HG02642 (cell line): ENCODE measurements around the gene OTX2.

Experiments used
- ATAC-seq: cut with Tn5 transposase; IDR thresholded peaks from one replicate; pipeline ENCODE4 v1.9.1; 2021; ENCODE audit warnings: mild to moderate bottlenecking; ENCODE audit not compliant: unreplicated experiment, poor library complexity

OTX2 gene

DNA sequence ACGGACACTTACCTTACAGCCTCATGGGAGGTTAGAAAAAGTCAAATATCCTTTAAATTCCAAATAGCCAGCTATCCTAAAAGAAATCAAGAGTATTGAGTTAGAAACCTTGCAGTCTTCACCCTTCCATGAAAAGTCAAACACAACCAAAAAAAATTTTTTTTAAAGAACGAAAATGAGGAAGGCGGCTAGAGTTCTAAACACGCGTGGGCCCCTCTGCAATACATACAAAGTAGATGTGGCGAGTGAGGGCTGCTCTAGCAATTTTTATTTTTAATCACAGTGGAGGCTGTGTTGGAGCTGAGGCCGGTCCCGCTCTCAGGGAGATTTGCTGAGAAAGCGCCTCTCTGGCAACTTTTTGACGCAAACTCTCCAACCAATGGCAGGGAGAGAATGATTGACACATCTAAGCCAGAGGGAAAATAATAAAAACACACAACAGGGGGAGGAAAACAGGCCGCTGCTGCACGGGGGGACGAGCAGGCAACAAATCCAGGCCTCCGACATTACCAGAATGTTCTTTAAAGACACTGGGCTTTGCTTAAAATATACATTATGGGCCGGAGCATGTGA, at the start of gene OTX2:
Gene OTX2 (minus strand): TSS at position 333 of the 573 bp plus-strand sequence. CDS start 5,023 bp downstream, outside the sequence.
- ATAC-seq: no peak

DNA sequence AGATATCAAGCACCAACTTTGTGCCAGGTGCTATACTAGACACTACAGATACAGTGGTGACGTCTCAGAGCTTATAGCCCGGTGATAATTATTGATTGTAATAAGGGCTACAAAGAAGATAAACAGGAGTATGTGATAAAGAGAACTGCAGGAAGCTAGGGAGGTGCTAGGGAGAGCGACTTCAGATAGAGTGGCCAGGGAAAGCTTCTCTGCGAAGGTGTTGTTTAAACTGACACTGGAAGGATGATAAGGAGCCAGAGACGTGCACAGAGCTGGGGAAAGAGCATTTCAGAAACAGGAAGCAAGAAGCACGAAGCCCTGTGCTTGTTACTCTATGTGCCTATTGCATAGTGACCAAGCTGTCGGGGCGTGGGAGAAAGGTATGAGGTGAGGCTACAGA, 48.1 kb upstream of the OTX2 start:
- no peak for ATAC-seq

DNA sequence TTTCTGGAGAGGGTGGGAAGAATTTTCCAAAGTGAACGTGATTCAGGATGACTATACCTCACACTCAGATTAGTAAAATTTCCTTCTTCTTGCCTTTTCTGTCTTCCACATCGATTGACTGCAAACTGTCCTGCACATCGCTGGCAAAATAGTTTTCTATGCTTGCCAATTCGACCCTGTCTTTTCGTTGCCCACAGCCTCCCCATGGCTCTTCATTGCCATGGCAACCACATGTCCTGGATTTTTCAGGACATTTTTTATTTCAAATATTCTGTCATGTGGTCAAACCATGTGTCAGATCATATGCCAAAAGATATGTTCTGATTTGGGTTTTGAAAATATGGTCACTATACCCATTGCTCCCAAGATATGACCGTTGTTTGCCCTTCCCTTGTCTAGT, 46.9 kb upstream of the OTX2 start:
- ATAC-seq: no peak

DNA sequence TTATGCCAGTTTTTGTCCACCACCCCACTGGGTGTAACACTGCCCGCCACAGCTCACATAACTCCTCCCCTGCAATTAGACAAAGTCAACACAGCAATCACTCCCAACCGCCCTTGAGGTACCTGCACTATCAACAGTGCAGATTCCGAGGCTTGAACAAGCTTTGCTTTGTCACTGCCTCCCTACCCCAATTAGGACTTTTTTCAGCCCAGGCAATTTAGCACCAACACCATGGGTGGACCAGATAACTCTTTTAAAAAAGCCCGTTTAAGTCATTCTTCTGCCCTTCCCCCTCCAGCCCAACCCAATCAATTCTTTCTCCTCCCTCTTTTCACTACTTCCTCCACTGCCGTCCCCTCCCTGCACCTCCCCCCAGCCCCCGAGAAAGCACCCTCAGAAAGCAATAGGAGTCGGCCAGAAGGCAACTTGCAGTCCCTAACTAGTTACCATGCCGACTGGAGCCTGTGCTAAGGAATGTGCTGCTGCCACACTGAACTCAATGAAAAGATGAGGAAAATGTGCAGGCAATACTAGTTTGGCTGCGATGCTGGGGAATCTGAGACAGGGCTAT, 45.7 kb upstream of the OTX2 start:
- no peak for ATAC-seq

DNA sequence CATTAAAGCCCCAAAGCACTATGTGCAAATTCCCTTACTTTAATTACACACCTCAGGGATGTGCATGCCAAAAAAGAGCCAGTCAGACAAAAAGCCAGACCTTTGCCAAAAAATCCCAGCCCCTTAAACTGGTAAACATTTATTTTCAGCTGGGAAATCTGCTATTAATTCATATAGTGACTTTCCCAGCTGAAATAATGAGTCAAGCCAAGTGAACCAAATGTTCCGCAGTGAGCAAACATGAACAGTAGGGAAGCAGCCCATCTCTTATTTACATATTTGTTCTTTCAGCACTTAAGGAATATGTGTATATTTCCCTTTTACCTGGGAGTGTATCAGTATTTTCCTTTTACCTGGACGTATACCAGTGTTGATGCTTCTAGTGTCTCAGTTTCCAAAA, 44.0 kb upstream of the OTX2 start:
- no peak for ATAC-seq

DNA sequence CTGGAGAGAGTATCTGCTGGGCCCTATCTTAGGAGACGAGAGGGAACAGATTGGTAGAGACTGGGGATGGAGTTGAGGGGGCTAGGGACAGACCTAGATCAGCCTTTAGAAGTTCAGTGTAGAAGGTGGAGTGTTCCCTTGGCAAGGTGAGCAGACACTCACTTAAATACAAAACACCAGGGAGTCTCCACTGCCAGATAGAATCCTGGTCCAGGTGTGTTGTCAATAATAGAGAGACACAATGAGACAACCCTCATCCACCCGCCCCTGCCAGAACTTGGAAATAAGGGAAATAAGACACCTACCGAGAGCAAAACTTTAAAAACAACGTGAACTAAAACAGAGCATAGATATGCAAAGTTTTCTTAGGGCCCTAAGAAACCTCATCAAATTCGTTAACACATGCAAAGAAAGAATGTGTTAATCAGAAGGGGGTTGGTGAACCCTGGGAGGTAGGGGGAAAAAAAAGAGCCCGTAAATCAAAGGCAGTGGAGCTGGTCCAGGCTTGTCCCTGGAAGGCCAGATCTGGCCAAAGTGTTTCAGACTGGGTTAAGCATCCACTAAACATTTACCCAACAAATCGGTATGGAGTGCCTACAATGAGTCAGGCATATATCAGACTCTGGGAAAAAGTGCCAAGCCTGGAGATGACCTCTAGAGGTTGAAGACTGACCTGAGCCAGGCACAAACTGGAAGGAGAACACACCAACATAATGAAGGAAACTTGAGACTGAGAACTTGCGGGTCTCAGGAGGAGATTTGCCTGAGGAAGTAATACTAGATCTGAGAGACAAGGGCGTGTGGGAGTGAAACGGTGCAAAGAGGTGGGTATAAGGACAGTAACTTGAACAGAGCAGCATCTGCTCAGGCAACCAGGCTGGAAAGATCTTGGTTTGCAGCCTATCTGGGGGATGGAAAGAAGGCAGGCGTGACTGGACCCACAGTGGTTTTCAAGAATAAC, 37.0 kb upstream of the OTX2 start:
- ATAC-seq: no peak

DNA sequence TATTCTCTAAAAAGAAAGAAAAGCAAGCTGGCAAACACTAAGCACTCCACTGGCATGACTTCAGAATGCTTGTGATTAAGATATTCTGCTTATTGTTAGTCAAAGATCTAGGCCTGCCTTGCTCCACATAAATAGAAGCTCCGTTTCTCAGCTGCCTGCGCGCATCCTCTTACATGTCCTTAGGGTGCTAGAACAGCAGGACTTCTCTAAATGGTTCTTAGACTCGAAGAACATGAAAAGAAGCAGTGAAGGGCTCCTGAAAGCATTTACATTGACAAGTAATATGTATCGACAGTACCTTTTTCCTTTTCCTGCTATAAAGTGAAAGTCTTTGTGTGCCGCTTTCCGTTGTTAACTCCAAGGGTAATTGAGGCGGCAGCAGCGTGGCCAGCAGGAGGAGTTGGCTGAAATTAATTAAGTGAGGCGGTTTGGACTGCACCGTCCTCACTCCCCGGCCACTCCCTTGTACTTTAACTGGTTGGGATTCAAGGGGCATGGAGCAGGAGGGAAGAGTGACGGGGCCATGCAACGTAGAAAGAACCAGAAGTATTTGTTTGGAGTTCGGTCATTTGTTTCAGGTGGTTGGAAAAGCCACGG, 34.2 kb upstream of the OTX2 start:
- no peak for ATAC-seq

DNA sequence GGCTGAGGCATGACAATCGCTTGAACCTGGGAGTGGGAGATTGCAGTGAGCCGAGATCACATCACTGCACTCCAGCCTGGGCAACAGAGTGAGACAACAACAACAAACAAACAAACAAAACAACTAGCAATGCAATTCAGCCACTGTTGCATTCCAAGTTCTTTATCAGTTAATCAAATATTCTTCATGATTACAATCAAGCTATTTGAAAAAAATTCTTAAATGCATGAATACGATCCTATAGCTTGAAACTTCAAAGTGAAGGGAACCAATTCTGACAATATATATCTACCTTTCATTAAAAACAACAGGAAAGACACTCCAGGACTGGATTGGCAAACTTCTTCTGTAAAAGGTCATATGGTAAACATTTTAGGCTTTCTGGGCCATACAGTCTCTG, 31.3 kb upstream of the OTX2 start:
- no peak for ATAC-seq

DNA sequence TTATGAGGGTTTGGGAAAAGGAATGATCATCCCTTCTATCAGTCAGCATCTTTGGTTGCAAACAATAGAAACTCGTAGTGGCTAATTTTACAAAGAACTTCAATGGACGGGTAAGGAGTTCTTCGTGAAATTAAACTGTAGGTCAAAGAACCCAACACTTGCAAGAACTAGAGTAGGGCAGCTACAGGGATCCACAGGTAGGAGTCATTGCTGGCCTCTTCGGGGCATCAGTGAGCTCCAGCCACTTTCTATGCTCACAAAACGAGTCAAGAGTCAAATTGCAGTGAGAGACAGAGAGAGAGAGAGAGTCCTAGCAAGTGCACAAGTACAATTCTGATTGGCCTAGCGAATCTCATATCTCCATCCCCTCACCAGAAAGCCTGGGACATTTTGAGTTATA, 29.9 kb upstream of the OTX2 start:
- no peak for ATAC-seq

DNA sequence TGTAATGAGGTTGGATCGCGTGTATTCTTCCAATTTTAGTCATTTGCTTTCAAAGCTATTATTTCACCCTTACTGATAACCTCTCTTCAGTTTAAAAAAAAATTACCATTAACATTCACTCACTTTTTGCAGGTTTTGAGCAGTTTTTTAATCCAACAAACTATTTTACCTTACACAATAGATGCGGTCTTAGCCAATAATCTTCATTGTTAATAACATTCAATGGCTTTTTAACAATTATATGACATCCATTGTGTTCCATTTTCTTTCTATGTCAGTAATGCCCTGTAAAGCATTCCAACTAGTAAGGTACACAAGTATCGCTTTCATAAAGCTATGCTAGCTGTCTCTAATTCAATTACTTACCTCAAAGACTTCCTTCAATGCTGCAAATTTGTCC, 18.9 kb upstream of the OTX2 start:
- ATAC-seq: no peak

DNA sequence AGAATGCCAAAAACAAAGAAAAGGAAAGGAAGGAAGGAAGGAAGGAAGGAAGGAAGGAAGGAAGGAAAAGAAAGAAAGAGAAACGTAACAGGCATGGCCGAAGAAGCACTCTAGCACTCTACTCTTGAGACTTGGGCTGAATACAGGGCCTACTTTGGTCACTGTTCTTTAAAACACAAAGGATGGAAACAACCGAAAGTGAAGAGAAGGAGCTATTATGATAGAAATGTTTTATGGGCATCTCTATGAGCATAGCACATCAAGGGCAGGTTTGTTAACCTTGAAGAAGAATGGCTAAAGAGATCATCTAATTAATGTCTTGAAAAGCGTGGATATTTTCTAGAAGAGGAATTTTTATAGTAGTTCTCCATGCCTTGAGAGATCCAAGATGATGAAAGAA, 15.9 kb upstream of the OTX2 start:
- ATAC-seq: no peak

DNA sequence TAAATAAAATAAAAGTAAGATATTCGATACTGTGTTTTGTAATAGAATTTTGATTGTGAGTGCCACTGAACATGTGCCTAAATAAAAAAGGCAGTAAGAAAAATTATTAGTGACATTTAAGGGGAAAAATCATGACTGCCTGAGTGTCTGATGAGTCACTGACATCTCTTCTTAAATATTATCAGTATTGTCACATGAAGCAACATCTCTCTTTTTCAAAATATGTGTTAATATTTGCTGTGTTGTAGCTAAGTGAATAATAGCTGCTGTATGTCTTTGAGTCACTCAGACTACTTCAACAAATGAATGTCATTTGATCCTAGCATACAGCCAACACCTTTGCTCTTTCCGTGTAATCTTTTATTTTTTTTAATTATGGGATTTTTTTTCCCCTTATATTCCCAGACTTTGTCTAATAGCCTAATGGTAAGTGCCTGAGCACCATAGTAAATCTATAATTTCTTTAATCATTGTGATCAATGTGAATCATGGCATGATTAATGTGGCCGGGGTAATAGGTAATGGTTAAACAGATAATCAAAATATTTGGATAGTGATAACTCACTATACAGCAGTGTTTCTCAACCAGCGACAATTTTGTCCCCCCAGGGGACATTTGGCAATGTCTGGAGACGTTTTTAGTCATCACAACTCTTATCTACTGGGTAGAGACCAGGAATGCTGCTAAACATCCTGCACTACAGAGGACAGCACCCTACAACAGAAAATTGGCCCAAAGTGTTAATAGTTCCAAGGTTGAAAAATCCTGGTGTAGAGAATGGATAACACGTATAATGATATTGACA, 11.7 kb upstream of the OTX2 start:
- no peak for ATAC-seq

DNA sequence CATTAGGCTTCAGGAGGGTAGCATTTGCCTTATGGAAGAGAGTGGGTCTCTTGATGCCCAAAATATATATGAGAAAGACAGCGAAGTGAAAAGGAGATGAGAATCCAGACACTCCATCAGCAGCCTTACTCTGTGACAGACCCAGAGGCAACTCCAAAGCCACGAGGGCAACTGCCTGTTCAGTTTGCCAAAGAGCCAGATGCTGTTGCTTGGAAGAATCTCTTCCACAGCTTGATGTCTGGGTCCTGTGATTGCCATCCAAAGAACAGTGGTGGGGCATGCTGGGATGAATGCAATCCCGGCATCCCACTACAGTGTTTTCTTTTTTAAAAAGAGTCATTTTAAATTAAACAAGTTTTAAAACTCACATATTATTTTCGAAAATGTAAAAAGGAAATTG, 10.9 kb upstream of the OTX2 start:
- ATAC-seq: no peak

DNA sequence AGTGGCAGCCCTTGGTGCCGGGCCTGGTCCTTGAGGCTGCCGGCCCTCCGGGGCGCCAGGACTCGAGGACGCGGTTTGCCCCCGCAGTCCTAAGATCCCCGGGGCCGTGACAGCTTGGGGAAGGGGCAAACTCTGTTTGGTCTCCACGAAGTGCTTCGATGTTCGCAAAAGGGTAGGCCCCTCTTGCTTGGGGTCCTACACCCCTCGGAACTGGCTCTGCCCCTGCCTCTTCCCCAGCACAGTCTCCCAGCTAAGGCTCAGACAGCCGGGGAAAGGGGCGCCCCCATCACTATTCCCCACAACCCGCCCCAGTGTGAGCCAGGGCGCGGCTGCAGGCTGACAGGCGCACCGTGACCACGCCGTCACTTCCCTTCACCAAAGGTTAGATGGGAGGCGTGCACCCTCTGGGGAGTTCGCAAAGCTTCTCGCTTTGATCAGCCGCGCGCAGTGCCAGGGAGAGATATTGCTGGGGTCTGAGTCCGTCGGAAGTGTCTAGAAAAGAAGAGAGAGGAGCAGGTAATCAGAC, 7.2 kb upstream of the OTX2 start:
- ATAC-seq: no peak

DNA sequence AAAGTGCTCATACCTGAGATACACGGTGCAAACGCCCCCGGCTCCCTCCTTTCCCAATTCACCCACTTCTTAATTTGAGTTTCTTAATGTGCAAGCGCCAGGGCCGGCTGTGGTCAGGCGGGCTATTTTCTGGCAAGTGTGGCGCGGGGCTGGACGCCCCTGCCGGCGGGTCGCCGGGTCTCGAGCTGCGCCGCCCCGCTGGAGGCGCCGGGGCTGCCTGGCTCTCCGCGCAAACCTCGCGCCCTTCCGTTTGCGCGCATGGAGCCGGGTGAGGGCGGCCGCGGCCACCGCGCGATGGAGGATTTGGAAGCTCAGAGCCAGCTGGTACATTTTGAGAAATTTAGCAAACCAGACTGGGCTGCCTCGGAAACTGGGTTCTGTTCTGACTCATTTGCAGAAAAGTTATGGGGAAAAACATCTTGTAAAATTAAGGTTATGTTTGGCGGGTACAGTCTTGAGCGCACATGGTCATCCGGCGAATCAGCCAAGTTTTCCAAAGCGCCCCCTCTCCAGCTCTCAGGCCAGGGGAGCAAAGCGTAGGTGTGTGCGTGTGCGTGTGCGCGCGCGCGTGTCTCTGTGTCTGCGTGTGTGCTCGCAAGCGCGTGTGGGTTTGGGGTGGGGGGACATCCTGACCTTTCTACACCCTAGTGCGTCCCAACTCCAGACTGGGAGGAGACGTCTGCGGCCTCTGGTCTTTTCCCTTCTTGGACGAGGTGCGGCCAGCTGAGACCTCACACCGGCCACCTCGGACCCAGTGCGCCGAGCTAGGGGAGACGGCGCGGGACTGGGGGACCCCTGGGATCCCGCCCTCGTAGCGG, 6.5 kb upstream of the OTX2 start:
- ATAC-seq: no peak

DNA sequence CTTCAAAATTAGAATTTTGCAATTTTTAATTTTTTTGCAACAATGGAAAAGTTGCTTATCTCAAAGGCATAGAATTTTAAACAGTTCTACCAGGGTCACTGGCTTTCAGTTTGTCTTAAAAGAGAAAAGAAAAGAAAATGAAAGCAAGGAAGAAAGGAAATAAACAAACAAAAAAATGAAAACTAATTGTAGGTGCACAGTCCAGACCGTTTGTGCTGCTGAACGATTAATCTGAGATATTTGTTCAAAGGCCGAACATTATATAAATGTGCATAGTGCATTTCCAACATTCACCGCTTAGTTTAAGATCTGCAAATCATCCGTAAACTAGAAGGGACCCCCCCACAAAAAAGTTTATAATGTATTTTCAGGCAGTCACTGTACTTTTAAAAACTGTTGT, 5.5 kb upstream of the OTX2 start:
- ATAC-seq: no peak

DNA sequence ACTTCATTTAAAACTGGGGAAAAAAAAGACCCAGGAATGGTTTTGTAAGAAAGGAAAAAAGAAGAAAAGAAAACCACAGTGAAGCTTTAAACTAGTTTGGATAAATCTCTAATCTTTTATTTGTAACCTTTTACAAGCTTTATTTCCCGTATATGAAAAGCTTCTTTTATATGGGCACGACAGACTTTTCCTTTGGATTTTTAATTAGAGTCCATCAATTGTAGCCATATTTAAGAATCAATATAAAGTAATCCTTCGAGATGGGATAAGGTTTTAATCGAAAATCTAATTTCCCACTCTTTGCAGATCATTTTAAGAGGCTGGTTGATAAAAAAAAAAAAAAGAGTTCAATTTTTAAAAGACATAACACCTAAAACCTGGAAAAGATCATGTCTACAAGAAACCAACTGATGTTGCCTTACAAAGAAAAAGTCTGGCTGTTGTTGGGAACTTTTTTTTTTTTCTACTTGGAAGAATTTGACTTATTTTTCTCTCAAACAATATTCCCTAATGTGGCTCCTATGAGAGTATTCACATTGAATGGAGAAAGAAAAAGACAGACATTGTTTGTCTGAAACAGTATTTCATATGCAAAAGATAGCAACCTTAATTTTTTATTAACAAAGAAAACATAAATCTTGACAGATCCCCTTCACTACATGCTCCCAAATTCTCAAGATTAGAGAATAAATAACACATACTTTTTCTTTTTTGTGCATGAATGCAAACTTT, 4.9 kb upstream of the OTX2 start:
- no peak for ATAC-seq

DNA sequence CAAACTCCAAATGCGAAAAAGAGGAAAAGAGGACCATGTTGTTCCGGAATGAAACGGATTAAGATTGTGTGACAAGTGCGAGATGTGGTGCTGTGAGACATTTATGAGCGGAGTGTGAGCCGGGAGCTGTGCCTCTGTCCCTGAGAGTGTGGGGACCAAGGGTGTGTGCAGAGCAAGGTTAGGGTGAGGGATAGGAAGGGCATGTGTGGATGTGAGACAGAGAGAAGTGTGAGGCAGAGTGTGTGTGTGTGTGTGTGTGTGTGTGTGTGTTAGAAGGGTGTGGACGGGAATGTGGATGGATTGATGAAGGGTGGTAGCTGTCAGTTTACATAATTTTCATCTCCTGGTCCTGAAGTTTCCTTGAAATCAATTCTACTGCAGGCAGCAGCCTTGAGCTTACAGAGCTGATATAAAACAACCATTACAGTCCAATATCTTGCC, 4.3 kb upstream of the OTX2 start:
- no peak for ATAC-seq

DNA sequence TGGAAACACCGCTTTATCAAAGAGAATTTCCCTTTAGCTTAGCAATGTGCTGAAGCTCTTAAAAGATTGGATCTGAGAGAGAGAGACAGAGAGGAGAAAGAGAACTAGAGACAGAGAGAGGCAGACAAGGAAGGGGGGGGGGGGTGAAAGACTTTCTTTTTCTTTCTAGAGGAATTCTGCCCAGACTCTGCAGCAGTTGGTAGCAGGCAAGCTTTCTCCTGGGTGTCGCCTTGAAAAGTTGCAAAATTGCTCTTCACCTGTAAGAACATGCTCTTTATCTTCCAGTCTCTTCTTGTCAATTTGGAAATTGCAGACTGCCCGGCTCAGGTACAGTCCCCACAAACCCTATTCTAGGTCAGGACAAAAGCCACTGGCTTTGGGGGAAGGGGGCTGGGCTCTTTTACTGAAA, 2.9 kb upstream of the OTX2 start:
- ATAC-seq: no peak
